NCI-H1105 treated with DMSO at 0.1 percent for 48 hours (cell line): ENCODE data around the gene CMTM4.
A peak's percentile ranks its signal among the peaks of the same experiment; 100 is the strongest.
"Not testable (repeated sequence)": the region's sequence is repeated elsewhere in the genome, so short reads cannot be mapped to it uniquely, and the experiment has no call there.

Experiments used
- DNase-seq: peaks from one replicate; lab custom pipeline; 2025; lab: John Stamatoyannopoulos, UW

CMTM4 gene

GRCh38 chr16:66616169-66616568, 80.4 kb downstream of the CMTM4 start:
- no peak for DNase-seq

GRCh38 chr16:66614161-66614802, 82.3 kb downstream of the CMTM4 start:
- no peak for DNase-seq

GRCh38 chr16:66612422-66612821, 84.1 kb downstream of the CMTM4 start:
- no peak for DNase-seq

- not testable (repeated sequence) for DNase-seq
Measured at GRCh38 chr16:66611911-66612310, 84.6 kb downstream of the CMTM4 start.

- no peak for DNase-seq
Measured at GRCh38 chr16:66610111-66610820, 86.3 kb downstream of the CMTM4 start.

- DNase-seq, result no peak
Measured at GRCh38 chr16:66609139-66609510, 87.4 kb downstream of the CMTM4 start.

- peak; percentile 54 for DNase-seq
Measured at GRCh38 chr16:66608241-66609138, 88.1 kb downstream of the CMTM4 start.

- DNase-seq, result no peak
Measured at GRCh38 chr16:66605979-66606751, 90.4 kb downstream of the CMTM4 start.

- no peak for DNase-seq
Measured at GRCh38 chr16:66605177-66605978, 91.2 kb downstream of the CMTM4 start.

GRCh38 chr16:66604376-66605176, 92.0 kb downstream of the CMTM4 start, which contains the start of gene CMTM3:
CMTM3 (plus strand) TSS chr16:66604704; CDS start chr16:66604806, 102 bp downstream.
- DNase-seq, result peak; percentile 26

GRCh38 chr16:66603537-66604375, 92.8 kb downstream of the CMTM4 start:
- peak; percentile 26 for DNase-seq

- DNase-seq, result no peak
Measured at GRCh38 chr16:66601471-66601870, 95.1 kb downstream of the CMTM4 start.

- DNase-seq, result no peak
Measured at GRCh38 chr16:66600477-66600876, 96.1 kb downstream of the CMTM4 start.

- no peak for DNase-seq
Measured at GRCh38 chr16:66599726-66600125, 96.8 kb downstream of the CMTM4 start.

GRCh38 chr16:66598111-66598510, 98.4 kb downstream of the CMTM4 start:
- no peak for DNase-seq

GRCh38 chr16:66596986-66597848, 99.3 kb downstream of the CMTM4 start:
- no peak for DNase-seq

- DNase-seq, result not testable (repeated sequence)
Measured at GRCh38 chr16:66596559-66596958, 100.0 kb downstream of the CMTM4 start.

- DNase-seq, result no peak
Measured at GRCh38 chr16:66594739-66595138, 101.8 kb downstream of the CMTM4 start.
